Suprapubic skin (tissue), 4 donors: ENCODE results near the gene MYO18B.

ENCODE experiments used
- CTCF ChIP-seq, 2 donors: fragments of 200-600 bp in 1 of 2; fragments of 450-650 bp in 1 of 2; sonication (generic) in 1 of 2; IDR thresholded peaks; one replicate each; pipeline ENCODE4 v1.5.1; 2016 to 2019; ENCODE audit warnings: antibody characterized with exemption in 2 of 2, mild to moderate bottlenecking in 1 of 2, moderate library complexity in 1 of 2
- POLR2A ChIP-seq, 2 donors: fragments of 450-650 bp; IDR thresholded peaks; one replicate each; pipeline ENCODE4 v1.6.1; 2017; ENCODE audit warnings: antibody characterized with exemption in 2 of 2, mild to moderate bottlenecking in 2 of 2, moderate library complexity in 2 of 2
- POLR2AphosphoS5 ChIP-seq, 3 donors: sonication (generic); formaldehyde crosslinking; IDR thresholded peaks; one replicate each; pipeline ENCODE4 v1.6.1; 2017; ENCODE audit warnings: antibody characterized with exemption in 3 of 3

GRCh38 chr22:25749420-25750169, 7.6 kb downstream of the MYO18B start:
- TF ChIP-seq CTCF (IDR thresholded peaks at IDR 0.05), result no peak
- no peak for TF ChIP-seq POLR2AphosphoS5 (IDR thresholded peaks at IDR 0.05)
- TF ChIP-seq POLR2A (IDR thresholded peaks at IDR 0.05), result no peak
